HFFc6 (cell line): ENCODE measurements around the gene CPN2. TPM values are rescaled to one million over a fixed set of nuclear protein-coding genes. Genes with fewer than 3 reads are reported as not detected.
A peak's percentile ranks its signal among the peaks of the same experiment; 100 is the strongest.

ENCODE experiments used
- DNase-seq: peaks from one replicate; pipeline ENCODE4 v3.0.0-alpha.2; 2018
- H3K27ac Mint-ChIP-seq: 2 replicates; pipeline ENCODE4 v1.8.0; 2020; ENCODE audit warnings: mild to moderate bottlenecking, mixed read lengths
- H3K27me3 Mint-ChIP-seq: 2 replicates; pipeline ENCODE4 v1.8.0; 2021; ENCODE audit warnings: mild to moderate bottlenecking, moderate library complexity, mixed read lengths; ENCODE audit not compliant: insufficient read depth
- H3K36me3 Mint-ChIP-seq: 2 replicates; pipeline ENCODE4 v1.8.0; 2021; ENCODE audit warnings: low read depth, mixed read lengths
- H3K4me1 Mint-ChIP-seq: 2 replicates; pipeline ENCODE4 v1.8.0; 2020; ENCODE audit warnings: low read depth, mixed read lengths
- H3K4me3 Mint-ChIP-seq: 2 replicates; pipeline ENCODE4 v1.8.0; 2020; ENCODE audit warnings: mild to moderate bottlenecking, moderate library complexity, mixed read lengths
- H3K9me3 Mint-ChIP-seq: 2 replicates; pipeline ENCODE4 v1.8.0; 2020; ENCODE audit warnings: mild to moderate bottlenecking, mixed read lengths
- CTCF ChIP-seq: fragments of 200-600 bp; sonication (generic); IDR thresholded peaks from 2 replicates; pipeline ENCODE4 v1.5.0; 2021; ENCODE audit warnings: antibody characterized with exemption, mild to moderate bottlenecking
- total RNA-seq, 6 experiments: library from RNA; stranded (reverse); fragmentation: NEBNext Ultra II Directional; extraction: Animal tissue kit (Norgen Biotek cat#: 25700); gene quantifications; 2 replicates in 1 of 6; 3 replicates in 5 of 6; pipeline ENCODE4 v1.2.3, GENCODE V29; 2021

CPN2 gene
- total RNA-seq, 6 experiments from 2014 or later: 0.24 to 0.56 (median 0.35) TPM

- Mint-ChIP-seq H3K9me3 (peaks cover 4% of the 10 kb centered on the region), H3K4me1 (peaks cover 37% of the 10 kb centered on the region), H3K27me3 (no peaks in the 10 kb centered on the region; the same call in 1 of the 2 replicates), H3K36me3 (no peaks in the 10 kb centered on the region), H3K4me3 (no peak overlapping the region), H3K27ac (no peak overlapping the region)
- TF ChIP-seq CTCF: no peak
- DNase-seq: no peak
Measured at GRCh38 chr3:194329583-194329965, 21.6 kb downstream of the CPN2 start.

- Mint-ChIP-seq H3K4me3 (0 out of 2 replicates have a peak overlapping the region, but pooled peaks have one; percentile 5), H3K27me3 (no peaks in the 10 kb centered on the region; the same call in 1 of the 2 replicates), H3K36me3 (no peaks in the 10 kb centered on the region), H3K9me3 (peaks cover 4% of the 10 kb centered on the region), H3K27ac (no peak overlapping the region), H3K4me1 (peaks cover 35% of the 10 kb centered on the region)
- no peak for DNase-seq
- no peak for TF ChIP-seq CTCF
Measured at GRCh38 chr3:194328942-194329582, 22.1 kb downstream of the CPN2 start.

- peak; percentile 65 for DNase-seq
- H3K36me3 Mint-ChIP-seq: no peaks in the 10 kb centered on the region
- TF ChIP-seq CTCF: no peak
- H3K27ac Mint-ChIP-seq: no peak overlapping the region
- no peaks in the 10 kb centered on the region; the same call in 1 of the 2 replicates for H3K27me3 Mint-ChIP-seq
- peaks cover 4% of the 10 kb centered on the region for H3K9me3 Mint-ChIP-seq
- no peak overlapping the region for H3K4me3 Mint-ChIP-seq
- peaks cover 28% of the 10 kb centered on the region for H3K4me1 Mint-ChIP-seq
Measured at GRCh38 chr3:194328053-194328657, 23.0 kb downstream of the CPN2 start.

- H3K4me1 Mint-ChIP-seq: peaks cover 20% of the 10 kb centered on the region
- H3K27ac Mint-ChIP-seq: no peak overlapping the region
- H3K27me3 Mint-ChIP-seq: no peaks in the 10 kb centered on the region
- H3K4me3 Mint-ChIP-seq: no peak overlapping the region
- H3K9me3 Mint-ChIP-seq: peaks cover 4% of the 10 kb centered on the region
- H3K36me3 Mint-ChIP-seq: no peaks in the 10 kb centered on the region
- DNase-seq: no peak
- no peak for TF ChIP-seq CTCF
Measured at GRCh38 chr3:194327218-194328052, 23.7 kb downstream of the CPN2 start.

- no peak for TF ChIP-seq CTCF
- Mint-ChIP-seq H3K4me1 (peaks cover 20% of the 10 kb centered on the region), H3K36me3 (no peaks in the 10 kb centered on the region), H3K4me3 (no peak overlapping the region), H3K27ac (no peak overlapping the region), H3K9me3 (peaks cover 4% of the 10 kb centered on the region), H3K27me3 (no peaks in the 10 kb centered on the region)
- DNase-seq: no peak
Measured at GRCh38 chr3:194326968-194327217, 24.2 kb downstream of the CPN2 start.
